HepG2 (cell line): Measurements from ENCODE around the gene HSPA1A. TPM values are rescaled to one million over a fixed set of nuclear protein-coding genes. Genes with fewer than 3 reads are reported as not detected.

Source experiments
- MLLT10 ChIP-seq: sonication (generic); formaldehyde crosslinking; IDR thresholded peaks from 2 replicates; pipeline ENCODE4 v1.4.0; 2020; ENCODE audit warnings: missing genetic modification reagents
- POLR2AphosphoS5 ChIP-seq: IDR thresholded peaks from 2 replicates; pipeline ENCODE4 v1.6.1; 2012; ENCODE audit warnings: low read depth, low read length
- SP140L ChIP-seq: sonication (generic); formaldehyde crosslinking; IDR thresholded peaks from 2 replicates; pipeline ENCODE4 v1.4.0; 2020; ENCODE audit warnings: missing genetic modification reagents, borderline replicate concordance
- SRF ChIP-seq: IDR thresholded peaks from 2 replicates; pipeline ENCODE4 v1.6.1; 2011; ENCODE audit warnings: mild to moderate bottlenecking, low read depth, low read length, moderate library complexity
- TBX2 ChIP-seq: sonication (generic); formaldehyde crosslinking; IDR thresholded peaks from 2 replicates; pipeline ENCODE4 v1.5.0; 2020; ENCODE audit warnings: missing genetic modification reagents, mild to moderate bottlenecking, borderline replicate concordance
- ZBTB21 ChIP-seq: sonication (generic); formaldehyde crosslinking; IDR thresholded peaks from 2 replicates; pipeline ENCODE4 v1.4.0; 2020; ENCODE audit warnings: missing genetic modification reagents
- ZNF292 ChIP-seq: sonication (generic); formaldehyde crosslinking; IDR thresholded peaks from 2 replicates; pipeline ENCODE4 v1.8.1; 2022; ENCODE audit warnings: mild to moderate bottlenecking, low read depth, missing genetic modification reagents, borderline replicate concordance
- ZNF296 ChIP-seq: sonication (generic); formaldehyde crosslinking; conservative IDR thresholded peaks from 2 replicates; pipeline ENCODE4 v1.5.0; 2020; ENCODE audit warnings: mild to moderate bottlenecking, missing genetic modification reagents
- ZNF543 ChIP-seq: sonication (generic); formaldehyde crosslinking; IDR thresholded peaks from 2 replicates; pipeline ENCODE4 v1.4.0; 2020; ENCODE audit warnings: mild to moderate bottlenecking, missing genetic modification reagents
- ZSCAN31 ChIP-seq: sonication (generic); formaldehyde crosslinking; IDR thresholded peaks from 2 replicates; pipeline ENCODE4 v1.5.0; 2020; ENCODE audit warnings: low read depth, mild to moderate bottlenecking, missing genetic modification reagents
- polyA plus RNA-seq, 8 experiments: library from polyadenylated mRNA; depleted of rRNA in 3 of 8; stranded (reverse) in 7 of 8; unstranded in 1 of 8; fragments of >200 nt; fragmentation: Illumina TruSeq in 4 of 8; extraction: Trizol in 4 of 8; gene quantifications; 2 replicates each; pipeline versions ENCODE4 v1.2.1 to v1.2.3, GENCODE V29; 2011 to 2016; ENCODE audit warnings: low read depth in 4 of 8, missing spikeins in 1 of 8, mixed read lengths in 1 of 8; ENCODE audit not compliant: insufficient read depth in 1 of 8
- total RNA-seq, 5 experiments: library from RNA; depleted of rRNA; stranded (reverse); fragments of >200 nt; fragmentation: Illumina TruSeq; extraction: Trizol; gene quantifications; 2 replicates each; pipeline ENCODE4 v1.2.3, GENCODE V29; 2016; ENCODE audit warnings: low read depth in 1 of 5
- TF ChIP-seq, protein P1 (sequence below): IDR thresholded peaks from 2 replicates; pipeline ENCODE4 v1.6.1; 2016; ENCODE audit warnings: mild to moderate bottlenecking
- TF ChIP-seq, protein P2 (sequence below): sonication (generic); formaldehyde crosslinking; IDR thresholded peaks from 2 replicates; pipeline ENCODE4 v1.4.0; 2020; ENCODE audit warnings: mild to moderate bottlenecking, missing genetic modification reagents
- TF ChIP-seq, protein P3 (sequence below): sonication (generic); formaldehyde crosslinking; IDR thresholded peaks from 2 replicates; pipeline ENCODE4 v1.4.0; 2020; ENCODE audit warnings: missing genetic modification reagents
- TF ChIP-seq, protein P4 (sequence below): IDR thresholded peaks from 2 replicates; pipeline ENCODE4 v1.6.1; 2018; ENCODE audit warnings: missing genetic modification reagents, mild to moderate bottlenecking, missing compliant biosample characterization
- TF ChIP-seq, protein P5 (sequence below): sonication (generic); formaldehyde crosslinking; IDR thresholded peaks from 2 replicates; pipeline ENCODE4 v1.8.1; 2023; ENCODE audit warnings: missing genetic modification reagents, mild to moderate bottlenecking, borderline replicate concordance
- TF ChIP-seq, protein P6 (sequence below): sonication (generic); formaldehyde crosslinking; conservative IDR thresholded peaks from 2 replicates; pipeline ENCODE4 v1.8.0; 2022; ENCODE audit warnings: low read depth, missing genetic modification reagents
- TF ChIP-seq, protein P7 (sequence below), 2 experiments: fragments of 450-650 bp in 1 of 2; sonication (generic) in 1 of 2; formaldehyde crosslinking; IDR thresholded peaks; 2 replicates each; pipeline versions ENCODE4 v1.5.0 to v1.8.0; 2020 to 2022; ENCODE audit warnings: mild to moderate bottlenecking in 1 of 2, missing genetic modification reagents in 1 of 2

Gene HSPA1A
- total and polyA plus RNA-seq, 2 of the 13 experiments (the other 11 are each of a cell fraction or from before 2014, with no cell fraction given): 44.5 to 85.0 TPM

DNA sequence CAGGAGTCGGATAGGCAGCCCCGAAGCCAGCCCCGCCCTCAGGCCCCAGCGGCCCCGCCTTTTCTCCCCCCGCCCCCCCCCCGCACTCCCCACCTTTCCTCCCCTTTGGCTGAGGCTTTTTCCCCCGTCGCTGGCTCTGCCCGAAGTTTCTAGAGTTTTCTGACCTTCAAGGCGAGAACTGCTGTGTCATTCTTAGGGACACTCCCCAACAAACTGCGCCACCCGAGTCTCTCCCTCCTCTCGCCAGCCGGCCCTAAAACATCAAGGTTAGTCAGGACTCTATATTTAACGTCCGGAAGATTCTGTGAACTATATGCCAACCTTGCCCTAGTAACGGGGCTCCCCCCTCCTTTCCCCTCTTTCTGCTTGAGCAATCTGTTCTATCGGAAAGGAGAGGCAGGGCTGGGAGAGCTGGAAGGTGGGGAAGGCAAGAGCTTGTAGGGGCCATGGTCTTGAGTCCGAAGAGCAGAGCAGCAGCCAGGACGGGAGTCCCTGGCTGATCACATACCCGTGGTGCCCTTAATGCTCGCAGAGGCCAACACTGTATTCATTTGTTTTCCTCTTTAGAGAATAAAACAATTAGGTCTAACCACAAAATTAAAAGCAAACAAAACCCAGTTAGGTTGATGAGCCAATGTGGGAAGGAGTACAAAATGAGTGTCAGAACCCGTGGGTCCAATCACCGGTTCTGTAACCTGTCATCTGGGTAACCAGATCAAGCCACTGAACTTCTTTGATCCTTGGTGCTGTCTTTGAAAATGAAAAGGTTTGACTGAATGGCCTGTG, 6.9 kb downstream of the HSPA1A start (continued):
- TF ChIP-seq, protein P1, sequence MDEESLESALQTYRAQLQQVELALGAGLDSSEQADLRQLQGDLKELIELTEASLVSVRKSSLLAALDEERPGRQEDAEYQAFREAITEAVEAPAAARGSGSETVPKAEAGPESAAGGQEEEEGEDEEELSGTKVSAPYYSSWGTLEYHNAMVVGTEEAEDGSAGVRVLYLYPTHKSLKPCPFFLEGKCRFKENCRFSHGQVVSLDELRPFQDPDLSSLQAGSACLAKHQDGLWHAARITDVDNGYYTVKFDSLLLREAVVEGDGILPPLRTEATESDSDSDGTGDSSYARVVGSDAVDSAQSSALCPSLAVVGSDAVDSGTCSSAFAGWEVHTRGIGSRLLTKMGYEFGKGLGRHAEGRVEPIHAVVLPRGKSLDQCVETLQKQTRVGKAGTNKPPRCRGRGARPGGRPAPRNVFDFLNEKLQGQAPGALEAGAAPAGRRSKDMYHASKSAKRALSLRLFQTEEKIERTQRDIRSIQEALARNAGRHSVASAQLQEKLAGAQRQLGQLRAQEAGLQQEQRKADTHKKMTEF (CRISPR knock-in tag): no peak; the same call in 1 of the 2 replicates
- peak; percentile 38; the same call in 1 of the 2 replicates for TF ChIP-seq ZNF292 (CRISPR knock-in tag)
- no peak for TF ChIP-seq ZBTB21 (CRISPR knock-in tag)
- TF ChIP-seq TBX2 (CRISPR knock-in tag): peak; percentile 73
- no peak for TF ChIP-seq ZNF296
- peak; percentile 50; the same call in 1 of the 2 replicates for TF ChIP-seq ZSCAN31 (CRISPR knock-in tag)
- no peak for TF ChIP-seq SRF
- no peak for TF ChIP-seq MLLT10 (CRISPR knock-in tag)
- TF ChIP-seq, protein P2, sequence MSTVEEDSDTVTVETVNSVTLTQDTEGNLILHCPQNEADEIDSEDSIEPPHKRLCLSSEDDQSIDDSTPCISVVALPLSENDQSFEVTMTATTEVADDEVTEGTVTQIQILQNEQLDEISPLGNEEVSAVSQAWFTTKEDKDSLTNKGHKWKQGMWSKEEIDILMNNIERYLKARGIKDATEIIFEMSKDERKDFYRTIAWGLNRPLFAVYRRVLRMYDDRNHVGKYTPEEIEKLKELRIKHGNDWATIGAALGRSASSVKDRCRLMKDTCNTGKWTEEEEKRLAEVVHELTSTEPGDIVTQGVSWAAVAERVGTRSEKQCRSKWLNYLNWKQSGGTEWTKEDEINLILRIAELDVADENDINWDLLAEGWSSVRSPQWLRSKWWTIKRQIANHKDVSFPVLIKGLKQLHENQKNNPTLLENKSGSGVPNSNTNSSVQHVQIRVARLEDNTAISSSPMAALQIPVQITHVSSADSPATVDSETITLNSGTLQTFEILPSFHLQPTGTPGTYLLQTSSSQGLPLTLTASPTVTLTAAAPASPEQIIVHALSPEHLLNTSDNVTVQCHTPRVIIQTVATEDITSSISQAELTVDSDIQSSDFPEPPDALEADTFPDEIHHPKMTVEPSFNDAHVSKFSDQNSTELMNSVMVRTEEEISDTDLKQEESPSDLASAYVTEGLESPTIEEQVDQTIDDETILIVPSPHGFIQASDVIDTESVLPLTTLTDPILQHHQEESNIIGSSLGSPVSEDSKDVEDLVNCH (CRISPR knock-in tag): no peak
- TF ChIP-seq, protein P3, sequence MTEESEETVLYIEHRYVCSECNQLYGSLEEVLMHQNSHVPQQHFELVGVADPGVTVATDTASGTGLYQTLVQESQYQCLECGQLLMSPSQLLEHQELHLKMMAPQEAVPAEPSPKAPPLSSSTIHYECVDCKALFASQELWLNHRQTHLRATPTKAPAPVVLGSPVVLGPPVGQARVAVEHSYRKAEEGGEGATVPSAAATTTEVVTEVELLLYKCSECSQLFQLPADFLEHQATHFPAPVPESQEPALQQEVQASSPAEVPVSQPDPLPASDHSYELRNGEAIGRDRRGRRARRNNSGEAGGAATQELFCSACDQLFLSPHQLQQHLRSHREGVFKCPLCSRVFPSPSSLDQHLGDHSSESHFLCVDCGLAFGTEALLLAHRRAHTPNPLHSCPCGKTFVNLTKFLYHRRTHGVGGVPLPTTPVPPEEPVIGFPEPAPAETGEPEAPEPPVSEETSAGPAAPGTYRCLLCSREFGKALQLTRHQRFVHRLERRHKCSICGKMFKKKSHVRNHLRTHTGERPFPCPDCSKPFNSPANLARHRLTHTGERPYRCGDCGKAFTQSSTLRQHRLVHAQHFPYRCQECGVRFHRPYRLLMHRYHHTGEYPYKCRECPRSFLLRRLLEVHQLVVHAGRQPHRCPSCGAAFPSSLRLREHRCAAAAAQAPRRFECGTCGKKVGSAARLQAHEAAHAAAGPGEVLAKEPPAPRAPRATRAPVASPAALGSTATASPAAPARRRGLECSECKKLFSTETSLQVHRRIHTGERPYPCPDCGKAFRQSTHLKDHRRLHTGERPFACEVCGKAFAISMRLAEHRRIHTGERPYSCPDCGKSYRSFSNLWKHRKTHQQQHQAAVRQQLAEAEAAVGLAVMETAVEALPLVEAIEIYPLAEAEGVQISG (CRISPR knock-in tag): 0 out of 2 replicates have a peak, but pooled peaks have one; percentile 15
- TF ChIP-seq, protein P4, sequence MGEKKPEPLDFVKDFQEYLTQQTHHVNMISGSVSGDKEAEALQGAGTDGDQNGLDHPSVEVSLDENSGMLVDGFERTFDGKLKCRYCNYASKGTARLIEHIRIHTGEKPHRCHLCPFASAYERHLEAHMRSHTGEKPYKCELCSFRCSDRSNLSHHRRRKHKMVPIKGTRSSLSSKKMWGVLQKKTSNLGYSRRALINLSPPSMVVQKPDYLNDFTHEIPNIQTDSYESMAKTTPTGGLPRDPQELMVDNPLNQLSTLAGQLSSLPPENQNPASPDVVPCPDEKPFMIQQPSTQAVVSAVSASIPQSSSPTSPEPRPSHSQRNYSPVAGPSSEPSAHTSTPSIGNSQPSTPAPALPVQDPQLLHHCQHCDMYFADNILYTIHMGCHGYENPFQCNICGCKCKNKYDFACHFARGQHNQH: peak; percentile 22; the same call in 1 of the 2 replicates
- no peak for TF ChIP-seq SP140L (CRISPR knock-in tag)
- peak; percentile 78 for TF ChIP-seq POLR2AphosphoS5
- TF ChIP-seq ZNF543: no peak; the same call in 1 of the 2 replicates
- TF ChIP-seq, protein P5, sequence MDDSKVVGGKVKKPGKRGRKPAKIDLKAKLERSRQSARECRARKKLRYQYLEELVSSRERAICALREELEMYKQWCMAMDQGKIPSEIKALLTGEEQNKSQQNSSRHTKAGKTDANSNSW (CRISPR knock-in tag): no peak
- TF ChIP-seq, protein P6, sequence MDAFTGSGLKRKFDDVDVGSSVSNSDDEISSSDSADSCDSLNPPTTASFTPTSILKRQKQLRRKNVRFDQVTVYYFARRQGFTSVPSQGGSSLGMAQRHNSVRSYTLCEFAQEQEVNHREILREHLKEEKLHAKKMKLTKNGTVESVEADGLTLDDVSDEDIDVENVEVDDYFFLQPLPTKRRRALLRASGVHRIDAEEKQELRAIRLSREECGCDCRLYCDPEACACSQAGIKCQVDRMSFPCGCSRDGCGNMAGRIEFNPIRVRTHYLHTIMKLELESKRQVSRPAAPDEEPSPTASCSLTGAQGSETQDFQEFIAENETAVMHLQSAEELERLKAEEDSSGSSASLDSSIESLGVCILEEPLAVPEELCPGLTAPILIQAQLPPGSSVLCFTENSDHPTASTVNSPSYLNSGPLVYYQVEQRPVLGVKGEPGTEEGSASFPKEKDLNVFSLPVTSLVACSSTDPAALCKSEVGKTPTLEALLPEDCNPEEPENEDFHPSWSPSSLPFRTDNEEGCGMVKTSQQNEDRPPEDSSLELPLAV (CRISPR knock-in tag): no peak
- TF ChIP-seq, protein P7, sequence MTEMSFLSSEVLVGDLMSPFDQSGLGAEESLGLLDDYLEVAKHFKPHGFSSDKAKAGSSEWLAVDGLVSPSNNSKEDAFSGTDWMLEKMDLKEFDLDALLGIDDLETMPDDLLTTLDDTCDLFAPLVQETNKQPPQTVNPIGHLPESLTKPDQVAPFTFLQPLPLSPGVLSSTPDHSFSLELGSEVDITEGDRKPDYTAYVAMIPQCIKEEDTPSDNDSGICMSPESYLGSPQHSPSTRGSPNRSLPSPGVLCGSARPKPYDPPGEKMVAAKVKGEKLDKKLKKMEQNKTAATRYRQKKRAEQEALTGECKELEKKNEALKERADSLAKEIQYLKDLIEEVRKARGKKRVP (CRISPR knock-in tag; IDR thresholded peaks at IDR 0.05): no peak
